SIG-M5 treated with dmso at 0.1 percent for 504 hours (cell line): ENCODE data around the gene PCBP4.
"Not testable (repeated sequence)": the region's sequence is repeated elsewhere in the genome, so short reads cannot be mapped to it uniquely, and the experiment has no call there.

Source experiments
- DNase-seq: peaks from one replicate; lab custom pipeline; 2025; ENCODE audit not compliant: unreplicated experiment; lab: John Stamatoyannopoulos, UW

Gene PCBP4

DNA sequence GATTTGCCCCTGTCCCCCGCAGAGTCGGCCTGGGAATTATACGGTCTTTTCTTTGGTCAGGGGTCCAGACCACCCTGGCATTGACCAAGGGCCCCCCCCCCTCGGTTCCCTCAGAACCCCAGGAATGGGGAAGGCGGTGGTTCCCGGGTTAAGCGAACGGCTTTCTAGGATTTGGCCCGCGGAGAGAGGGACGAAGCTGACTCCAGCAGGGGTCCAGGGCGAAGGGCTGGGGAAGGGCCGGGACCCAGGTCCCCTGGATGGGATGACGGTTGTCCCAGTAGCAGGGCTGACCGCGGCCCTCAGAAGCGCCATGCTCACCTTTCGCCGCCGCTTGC lies 25.8 kb downstream of the PCBP4 start:
- DNase-seq = no peak

DNA sequence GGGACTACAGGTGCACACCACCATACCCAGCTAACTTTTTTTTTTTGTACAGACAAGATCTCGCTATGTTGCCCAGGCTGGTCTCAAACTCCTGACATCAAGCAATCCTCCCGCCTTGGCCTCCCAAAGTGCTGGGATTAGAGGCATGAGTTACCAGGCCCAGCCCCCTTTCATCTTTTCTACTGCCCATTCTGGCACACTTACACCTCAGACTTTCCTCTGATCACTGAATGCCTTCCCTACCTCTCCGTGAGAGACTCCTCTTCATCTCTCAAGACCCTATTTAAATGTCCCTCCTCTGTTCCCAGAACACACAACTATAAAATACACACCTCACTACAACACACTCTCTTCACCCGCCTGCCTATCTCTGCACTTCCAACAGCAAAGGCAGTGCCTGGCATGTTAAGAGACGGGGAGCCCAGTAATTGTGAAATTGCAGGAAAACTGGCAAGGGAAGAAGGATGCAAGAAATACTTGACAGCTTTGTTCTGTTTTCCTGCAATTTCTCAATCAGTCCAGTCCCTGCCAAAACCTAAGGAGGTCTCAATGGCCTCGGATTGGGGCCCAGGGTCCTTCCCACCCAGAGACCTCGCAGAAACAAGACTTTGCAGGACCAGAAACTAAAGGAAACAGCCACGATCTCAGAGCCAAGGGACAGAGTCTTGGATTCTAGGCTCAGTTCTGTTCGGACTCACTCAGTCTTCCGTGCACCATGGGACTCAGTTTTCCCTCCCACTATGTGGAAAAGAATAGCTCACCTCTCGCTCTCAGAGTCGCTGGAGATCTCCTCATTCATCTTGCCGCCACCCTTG lies 26.4 kb downstream of the PCBP4 start:
- peak; percentile 20 for DNase-seq

DNA sequence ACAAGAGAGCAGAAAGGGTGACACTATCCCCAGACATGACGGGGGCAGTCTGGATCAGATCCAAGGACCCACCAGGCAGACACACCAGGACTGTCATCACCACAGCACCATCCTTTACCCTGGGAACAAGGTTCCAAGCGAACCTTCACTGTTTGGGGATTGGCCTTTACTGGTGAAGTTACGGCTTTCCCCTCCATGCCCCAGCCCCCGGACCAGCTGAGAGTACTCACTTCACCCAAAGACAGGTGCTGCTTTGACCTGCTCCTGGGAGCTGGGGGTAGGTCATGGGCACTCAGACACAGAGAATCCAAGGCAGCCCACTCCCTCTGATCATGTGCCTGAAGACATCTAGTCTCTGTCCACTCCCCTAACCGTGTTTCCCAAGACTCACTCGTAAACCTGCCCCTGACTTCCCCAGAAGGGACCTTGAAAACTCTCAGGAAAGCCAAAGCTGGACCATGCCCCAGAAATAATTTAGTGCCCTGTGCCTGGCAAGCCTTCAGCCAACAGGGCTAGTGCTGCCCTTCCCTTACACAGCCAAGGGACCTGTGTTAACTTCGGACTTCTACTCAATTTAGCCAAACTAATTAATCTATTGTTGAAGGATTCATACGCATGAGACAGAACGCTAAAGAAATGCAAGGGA lies 28.4 kb downstream of the PCBP4 start:
- no peak for DNase-seq

DNA sequence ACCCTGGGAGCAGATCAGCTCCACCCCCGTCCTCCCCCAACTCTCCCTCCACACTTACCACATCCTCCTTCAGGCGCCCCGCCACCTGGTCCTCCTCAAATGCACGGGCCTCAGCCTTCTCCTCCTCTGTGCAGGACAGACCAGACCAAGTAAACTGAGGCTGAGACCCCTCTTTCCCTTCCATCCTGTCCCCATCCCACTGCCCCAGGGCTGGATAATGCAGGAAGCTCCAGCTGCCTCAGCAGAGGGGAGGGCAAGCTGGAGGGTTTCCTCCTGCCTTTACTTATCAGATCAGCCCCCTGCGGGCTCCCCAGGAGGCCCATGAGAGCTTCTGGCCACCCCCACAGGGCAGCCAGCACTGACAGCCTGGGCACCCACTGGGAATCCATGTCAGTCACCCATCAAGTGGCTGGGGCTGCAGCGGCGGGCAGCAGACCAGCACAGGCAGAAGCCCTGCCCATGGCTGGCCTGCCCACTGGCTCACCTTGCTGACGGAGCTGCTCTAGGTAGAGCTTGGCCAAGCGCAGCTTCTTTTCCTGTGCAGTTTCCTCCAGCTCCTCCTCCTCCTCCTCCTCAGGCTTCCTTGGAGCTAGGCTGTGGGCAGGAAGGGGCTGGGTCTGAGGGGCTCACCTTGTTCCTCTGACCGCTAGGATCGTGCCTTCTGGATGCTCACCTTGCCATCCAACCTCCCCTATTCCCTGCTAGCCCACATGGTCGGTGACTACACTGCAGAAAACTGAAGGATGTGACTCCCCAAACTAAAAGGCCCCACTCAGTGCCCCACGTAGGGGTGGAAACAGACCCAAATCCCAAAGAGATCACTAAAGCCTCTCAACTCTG lies 29.4 kb downstream of the PCBP4 start:
- DNase-seq = no peak

DNA sequence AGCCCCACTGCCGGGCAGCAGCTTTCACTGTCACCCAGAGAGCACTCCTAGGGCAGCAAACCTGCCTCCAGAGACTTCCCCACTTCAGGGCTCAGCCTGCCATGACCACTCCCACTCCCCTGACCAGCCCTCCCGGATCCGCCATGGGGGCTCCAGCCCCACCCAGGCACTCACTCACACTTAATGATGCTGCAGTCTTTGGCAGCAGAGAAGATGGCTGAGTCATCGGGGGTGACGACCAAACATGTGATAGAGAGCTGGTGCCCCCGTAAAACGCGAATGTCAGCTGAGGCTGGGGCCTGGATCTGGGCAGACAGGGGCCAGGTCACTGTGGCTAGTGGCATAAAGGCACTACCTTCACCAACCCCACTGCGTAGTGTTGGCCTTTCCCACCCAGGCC lies 30.2 kb downstream of the PCBP4 start:
- no peak for DNase-seq

DNA sequence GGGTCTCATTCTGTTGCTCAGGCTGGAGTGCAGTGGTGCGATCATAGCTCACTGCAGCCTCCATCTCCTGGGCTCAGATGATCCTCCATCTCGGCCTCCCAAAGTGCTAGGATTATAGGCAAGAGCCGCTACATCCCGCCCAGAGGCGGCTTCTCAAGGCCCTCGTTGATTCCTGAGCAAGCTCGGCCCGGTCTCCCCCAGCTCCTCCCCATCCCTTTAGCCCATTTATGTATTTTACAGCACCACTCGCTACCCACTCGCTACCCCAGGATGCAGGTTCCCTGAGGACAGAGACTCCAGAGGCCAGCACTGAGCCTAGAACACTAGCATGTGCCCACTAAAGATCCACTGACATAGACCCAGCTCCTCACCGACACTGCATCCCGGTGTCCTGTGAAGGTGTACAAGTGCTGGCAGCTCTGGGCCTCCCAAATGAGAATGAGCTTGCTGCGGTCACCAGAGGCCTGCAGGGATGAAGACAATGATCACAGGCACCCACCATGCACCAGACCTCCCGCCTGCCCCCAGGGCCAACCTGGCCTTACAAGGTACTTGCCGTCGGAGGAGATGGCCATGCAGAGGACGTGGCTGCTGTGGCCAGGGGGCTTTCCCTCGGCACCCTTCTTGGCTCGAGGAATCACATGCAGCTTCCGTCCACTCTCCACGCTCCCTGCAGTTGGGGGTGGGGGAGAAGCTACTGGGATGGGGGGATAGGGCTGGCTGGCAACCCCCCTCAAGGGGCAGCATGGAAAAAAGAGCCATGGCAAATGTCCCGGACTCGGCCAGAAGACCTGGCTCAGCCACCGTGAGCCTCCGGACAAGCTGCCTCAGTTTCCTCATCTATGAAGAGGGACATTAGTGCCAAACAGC lies 31.1 kb downstream of the PCBP4 start:
- no peak for DNase-seq

DNA sequence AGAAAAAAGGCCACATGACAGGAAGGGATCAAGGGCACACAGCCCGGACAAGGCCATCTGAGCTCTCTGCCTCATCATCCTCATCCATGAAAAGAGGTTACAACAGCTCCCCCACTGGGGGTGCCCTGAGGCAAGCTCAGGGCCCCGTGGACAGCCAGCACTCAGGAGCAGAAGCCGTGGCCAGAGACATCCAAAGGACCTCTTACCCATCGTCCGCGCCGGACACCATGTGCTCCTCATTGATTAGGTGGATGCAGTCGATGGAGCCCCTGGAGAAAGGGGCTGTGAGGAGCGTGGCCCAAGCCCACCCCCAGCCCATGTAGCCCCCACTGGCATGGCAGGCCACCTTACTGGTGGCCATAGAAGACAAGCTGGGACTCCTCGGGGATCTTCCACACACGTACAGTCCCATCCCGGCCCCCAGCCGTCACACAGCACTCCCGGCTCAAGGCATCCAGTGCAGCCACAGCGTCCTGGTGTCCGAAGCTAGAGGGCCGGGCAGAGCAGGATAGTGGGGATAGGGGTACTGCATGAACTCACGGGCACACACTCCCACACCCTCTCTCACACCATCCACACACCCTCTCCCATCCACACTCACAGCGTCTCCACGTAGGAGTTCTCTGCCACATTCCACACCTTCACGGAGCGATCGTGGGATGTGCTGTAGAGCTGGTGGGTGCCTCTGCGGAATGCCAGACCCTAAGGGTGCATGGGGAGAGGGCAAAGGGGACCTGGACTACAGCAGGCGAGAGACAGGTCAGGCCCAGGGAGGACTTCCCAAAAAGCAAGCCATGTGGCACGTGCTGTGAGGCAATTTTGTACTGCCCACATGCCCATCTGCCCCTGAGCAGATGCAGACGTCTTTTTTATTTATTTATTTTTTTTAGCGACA lies 32.0 kb downstream of the PCBP4 start:
- DNase-seq = no peak

DNA sequence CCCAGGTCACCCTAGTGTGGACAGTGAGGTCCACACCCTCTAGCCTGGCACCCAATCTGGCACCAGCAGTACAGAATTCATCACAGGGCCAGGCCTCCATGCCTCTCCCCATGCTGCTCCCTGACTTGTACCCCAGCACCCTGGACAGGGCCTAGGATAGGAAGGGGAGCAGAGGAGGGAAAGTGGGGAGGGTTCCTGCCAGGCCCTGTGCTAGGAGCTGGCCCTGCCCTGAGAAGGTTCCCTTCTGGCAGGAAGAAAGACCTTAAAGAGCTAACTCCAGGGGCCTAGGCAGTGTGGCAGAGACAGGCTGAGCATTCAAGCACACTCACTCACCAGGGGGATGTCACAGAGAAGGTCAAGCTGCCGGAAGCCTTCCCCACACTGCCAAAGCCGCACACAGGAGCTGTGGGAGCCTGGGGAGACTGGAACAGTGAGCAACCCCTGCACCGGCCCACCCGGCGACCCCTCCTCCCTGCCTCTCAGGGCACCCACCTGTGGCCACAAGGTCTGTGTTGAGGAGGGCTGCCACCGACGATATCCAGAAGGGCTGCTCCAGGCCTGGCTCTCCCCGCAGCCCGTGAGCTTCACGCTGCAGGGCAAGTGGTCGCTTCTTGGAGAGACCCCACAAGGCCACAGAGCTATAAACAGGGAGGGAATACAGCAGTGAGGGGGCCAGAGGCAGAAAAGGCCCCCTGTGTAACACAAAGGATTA lies 33.0 kb downstream of the PCBP4 start:
- DNase-seq = no peak

DNA sequence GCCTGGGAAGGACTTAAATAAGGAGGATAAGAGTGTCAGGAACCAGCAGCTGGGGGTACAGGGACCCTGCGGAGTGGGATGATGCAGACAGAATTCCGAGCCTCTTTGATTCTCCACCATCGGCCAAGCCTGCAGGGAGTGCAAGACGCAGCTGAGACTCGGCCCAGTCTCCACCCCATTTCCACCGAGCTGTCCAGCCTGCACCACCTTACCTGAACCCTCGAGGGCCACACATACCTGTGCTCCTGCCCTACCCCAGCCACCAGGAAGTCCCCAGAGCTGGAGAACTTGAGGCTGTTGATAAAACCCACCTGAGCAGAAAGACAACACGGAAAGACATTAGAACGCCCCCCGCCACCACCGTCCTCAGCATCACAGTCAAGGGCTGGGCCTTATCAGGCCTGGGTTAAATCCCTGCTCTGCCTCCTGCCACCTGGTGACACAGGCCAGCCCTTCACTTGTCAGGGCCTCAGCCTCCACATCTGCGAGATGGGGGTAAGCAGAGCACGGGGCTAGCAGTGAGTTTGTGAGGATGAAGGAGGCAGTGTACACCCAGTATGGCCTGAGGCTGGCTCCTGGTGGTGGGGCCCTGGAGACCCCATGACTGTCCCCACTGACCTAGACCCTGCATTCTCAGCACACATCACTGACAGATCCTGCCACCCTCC lies 33.6 kb downstream of the PCBP4 start:
- DNase-seq = no peak

DNA sequence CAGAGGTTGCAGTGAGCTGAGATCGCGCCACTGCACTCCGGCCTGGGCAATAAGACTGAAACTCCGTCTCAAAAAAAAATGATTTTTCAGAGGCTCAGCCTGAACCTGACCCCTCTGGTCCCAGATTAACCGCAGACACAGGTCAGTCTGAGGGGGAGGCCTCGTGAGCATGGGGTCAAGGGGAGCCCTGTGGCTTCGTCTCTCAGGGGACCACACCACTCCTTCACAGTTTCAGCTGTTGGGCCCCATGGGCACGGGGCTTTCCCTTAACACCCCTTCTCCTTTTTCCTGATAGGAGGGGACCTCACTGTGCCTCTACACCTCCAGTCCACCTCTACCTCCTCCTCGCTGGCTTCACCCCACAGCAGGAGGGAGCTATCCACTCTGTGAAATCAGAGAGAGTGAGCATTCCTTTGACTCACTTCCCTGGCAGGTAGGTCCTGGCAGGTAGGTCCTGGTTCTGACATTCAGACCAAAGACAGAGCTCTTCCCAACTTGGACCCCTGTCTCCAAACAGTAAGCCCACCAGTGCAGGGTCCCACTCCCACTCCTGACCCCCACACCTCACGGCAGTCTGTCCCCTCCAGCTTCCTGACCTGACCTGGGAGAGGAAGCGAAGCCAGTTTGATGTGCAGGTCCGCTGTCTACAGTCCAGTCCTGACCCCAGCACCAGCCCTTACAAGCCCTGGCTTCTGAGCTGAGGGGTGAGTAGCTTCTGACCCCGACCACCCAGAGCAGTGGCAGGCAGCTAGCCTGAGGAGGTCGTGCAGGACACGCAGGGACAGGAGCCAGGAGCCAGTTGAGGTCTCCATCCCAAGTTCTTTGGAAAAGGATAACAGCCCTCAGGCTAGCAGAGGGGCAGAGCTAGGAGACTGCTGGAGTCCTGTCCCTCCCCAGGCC lies 34.5 kb downstream of the PCBP4 start:
- DNase-seq = no peak

DNA sequence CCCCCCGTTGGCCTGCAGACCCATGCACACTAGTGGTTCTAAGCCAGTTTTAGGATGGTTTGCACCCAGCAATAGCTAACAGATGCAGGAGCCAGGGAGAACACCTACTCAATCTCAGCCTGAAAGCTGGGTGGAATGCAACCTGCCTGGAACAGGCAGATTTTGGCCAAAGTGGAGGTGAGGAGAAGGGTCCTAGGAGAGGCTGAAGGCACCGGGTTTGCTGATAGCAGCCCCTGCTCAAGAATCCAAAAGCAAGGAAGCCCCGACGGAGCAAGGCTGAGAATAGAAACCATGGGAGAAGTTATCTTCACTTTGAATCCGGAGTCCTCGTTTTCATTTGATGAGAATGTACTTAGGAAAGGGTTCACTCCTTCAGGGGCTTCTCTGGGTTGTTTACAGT lies 35.5 kb downstream of the PCBP4 start:
- no peak for DNase-seq

DNA sequence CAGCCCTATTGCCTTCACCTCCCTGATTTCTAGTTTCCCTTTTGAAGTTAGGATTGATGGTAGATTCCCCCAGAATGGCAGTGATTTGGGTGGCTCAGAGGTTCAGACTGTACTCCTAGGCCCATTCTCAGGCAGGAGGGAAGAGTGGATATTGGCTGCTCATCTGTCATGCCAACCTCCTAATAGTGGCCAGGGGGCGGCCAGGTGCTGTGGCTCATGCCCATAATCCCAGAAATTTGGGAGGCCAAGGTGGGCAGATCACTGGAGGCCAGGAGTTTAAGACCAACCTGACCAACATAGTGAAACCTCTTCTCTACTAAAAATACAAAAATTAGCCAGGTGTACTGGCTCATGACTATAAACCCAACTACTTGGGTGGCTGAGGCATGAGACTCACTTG lies 36.8 kb downstream of the PCBP4 start:
- no peak for DNase-seq

DNA sequence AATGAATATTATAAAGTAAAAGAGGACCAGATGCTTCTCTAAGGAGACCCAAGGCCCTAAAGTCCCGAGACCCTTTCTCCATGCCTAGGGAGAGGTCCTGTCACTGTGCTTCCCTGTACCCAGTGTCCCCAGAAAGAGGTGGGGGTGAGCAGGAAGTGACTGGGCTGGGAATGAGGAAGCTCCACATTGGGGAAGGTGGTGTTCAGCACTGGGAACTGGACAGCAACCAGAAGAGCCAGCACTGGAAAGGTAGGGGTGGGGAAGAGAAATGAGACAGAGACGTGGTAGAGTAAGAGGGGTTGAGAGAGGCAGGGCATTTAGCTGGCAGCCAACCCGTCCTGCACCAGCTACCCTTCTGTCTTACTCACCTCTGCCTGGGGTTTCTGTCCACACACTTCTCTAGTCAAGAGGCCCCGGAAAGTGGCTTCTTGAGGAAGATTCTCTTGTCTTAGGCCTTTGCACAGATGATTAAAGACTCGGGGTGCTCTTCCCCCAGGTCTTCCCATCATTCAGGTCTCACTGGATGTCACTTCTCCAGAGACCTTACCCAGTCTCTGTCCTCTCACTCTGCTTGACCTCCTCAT lies 37.7 kb downstream of the PCBP4 start:
- DNase-seq = peak; percentile 48

DNA sequence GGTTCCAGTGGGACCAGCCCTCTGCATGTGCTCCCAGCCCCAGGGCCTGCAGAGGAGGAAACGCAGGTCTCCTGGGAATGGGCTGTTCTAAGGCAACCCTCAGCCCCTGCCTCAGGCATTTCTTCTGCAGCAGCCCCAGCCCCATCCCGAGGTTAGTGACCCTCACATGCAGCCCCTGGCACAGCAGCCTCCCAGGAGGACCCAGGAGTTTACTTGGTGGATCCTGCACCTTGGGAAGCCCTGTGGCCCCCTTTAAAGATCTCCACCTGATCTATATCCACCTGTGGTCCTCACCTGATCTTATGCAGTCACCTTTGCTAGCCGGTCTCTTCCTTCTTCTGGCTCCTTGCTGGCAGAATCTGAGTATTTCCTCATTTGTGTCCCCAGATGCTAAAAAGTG lies 38.3 kb downstream of the PCBP4 start:
- not testable (repeated sequence) for DNase-seq

DNA sequence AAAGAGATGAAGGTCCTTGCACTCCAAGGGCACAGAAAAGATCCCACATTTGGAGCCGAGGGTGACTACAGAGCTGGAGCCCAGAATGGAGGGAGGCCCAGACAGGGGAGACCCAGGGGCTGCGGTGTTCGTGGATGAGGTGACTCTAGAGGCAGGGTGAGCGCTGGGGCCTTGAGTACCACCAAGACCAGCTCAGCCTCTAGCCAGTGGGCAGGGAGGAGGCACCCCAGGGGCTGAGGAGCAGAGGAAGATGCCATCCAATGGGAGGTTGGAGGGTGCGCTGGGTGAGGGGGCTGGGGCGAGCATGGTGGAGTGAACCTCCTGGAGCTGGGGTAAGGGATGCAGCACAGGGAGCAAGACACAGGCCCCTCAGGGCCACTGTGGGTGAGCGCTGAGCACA lies 38.8 kb downstream of the PCBP4 start:
- DNase-seq = no peak

DNA sequence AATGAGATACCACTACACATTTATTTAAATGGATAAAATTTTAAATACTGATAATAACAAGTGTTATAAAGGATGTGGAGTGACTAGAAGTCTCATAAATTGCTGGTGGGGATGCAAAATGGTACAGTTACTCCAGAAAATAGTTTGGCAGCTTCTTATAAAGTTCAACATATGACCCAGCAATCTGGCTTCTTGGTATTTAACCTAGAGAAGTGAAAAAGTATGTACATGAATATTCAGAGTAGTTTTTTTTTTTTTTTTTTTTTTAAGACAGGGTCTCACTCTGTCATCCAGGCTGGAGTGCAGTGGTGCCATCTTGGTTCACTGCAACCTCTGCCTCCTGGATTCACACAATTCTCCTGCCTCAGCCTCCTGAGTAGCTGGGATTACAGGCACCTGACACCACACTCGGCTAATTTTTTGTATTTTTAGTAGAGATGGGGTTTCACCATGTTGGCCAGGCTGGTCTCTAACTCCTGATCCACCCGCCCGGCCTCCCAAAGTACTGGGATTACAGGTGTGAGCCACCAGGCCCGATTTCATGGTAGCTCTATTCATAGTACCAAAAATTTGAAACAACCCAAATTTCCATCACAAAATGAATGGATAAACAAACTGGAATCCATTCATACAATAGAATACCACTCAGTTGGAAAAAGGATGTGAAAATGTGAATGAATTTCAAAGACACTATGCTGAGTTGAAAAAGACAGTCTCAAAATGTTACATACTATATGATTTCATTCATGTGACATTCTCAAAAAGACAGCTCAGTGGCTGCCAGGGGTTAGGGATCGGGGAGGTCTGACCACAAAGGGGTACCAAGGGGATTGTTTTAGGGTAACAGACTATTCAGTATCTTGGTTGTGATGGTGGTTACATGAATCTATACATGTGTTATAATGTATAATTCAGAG lies 39.9 kb downstream of the PCBP4 start:
- DNase-seq = no peak
